Fibroblast of mammary gland (primary cell): ENCODE data around the gene SPATS2L.

Experiments
- DNase-seq: peaks from one replicate; pipeline ENCODE4 v3.0.0-alpha.2; 2010; ENCODE audit warnings: low read depth
- H3K4me3 ChIP-seq: 2 replicates; pipeline ENCODE4 v1.5.1; 2011; ENCODE audit warnings: low read depth, mild to moderate bottlenecking, low read length, moderate library complexity; ENCODE audit not compliant: control insufficient read depth
- CTCF ChIP-seq: conservative IDR thresholded peaks from 2 replicates; pipeline ENCODE4 v1.5.1; 2011; ENCODE audit warnings: low read depth, low read length, inconsistent platforms; ENCODE audit not compliant: control insufficient read depth, insufficient read depth

Gene SPATS2L

GRCh38 chr2:200498402-200499162 lies 192.1 kb downstream of the SPATS2L start:
- no peak overlapping the region for H3K4me3 ChIP-seq

GRCh38 chr2:200502196-200502595 lies 195.7 kb downstream of the SPATS2L start:
- TF ChIP-seq CTCF, result no peak
- H3K4me3 ChIP-seq, result no peak overlapping the region
- DNase-seq, result no peak

More at GRCh38 chr2:200498402-200499162, 192.1 kb downstream of the SPATS2L start:
- no peak for TF ChIP-seq CTCF
- no peak for DNase-seq

GRCh38 chr2:200506679-200507078 lies 200.2 kb downstream of the SPATS2L start:
- H3K4me3 ChIP-seq, result no peak overlapping the region
- no peak for TF ChIP-seq CTCF
- DNase-seq, result no peak

- H3K4me3 ChIP-seq, result no peak overlapping the region
- DNase-seq, result no peak
- no peak for TF ChIP-seq CTCF
Observed at GRCh38 chr2:200507179-200507578, 200.7 kb downstream of the SPATS2L start.

GRCh38 chr2:200509235-200509611 lies 202.7 kb downstream of the SPATS2L start:
- DNase-seq, result peak; percentile 17
- TF ChIP-seq CTCF, result no peak

GRCh38 chr2:200509612-200510433 lies 203.3 kb downstream of the SPATS2L start, which contains the start of gene KCTD18:
TSS of gene KCTD18 (minus strand) at chr2:200510068. CDS start at chr2:200507016, 3,052 bp downstream.
- H3K4me3 ChIP-seq, result peak within 1 kb of the TSS; percentile 78
- TF ChIP-seq CTCF, result peak; percentile 42
- DNase-seq, result peak; percentile 76

More at GRCh38 chr2:200509235-200509611, 202.7 kb downstream of the SPATS2L start:
- peak overlapping the region; percentile 78 for H3K4me3 ChIP-seq
